Prostate gland (tissue), 2 donors: ENCODE results near the gene FOXP1. TPM values are rescaled to one million over a fixed set of nuclear protein-coding genes. Genes with fewer than 3 reads are reported as not detected.

ENCODE experiments used
- DNase-seq: peaks from one replicate; pipeline ENCODE4 v3.0.0-alpha.2; 2019; ENCODE audit warnings: low spot score
- H3K27ac ChIP-seq, 2 donors: fragments of 200-600 bp; sonication (generic); 2 replicates each; pipeline ENCODE4 v1.5.1; 2017 to 2019
- H3K27me3 ChIP-seq: fragments of 200-600 bp; sonication (generic); replicated peaks from 2 replicates; pipeline ENCODE4 v1.5.1; 2019; ENCODE audit not compliant: insufficient read depth
- H3K36me3 ChIP-seq, 2 donors: fragments of 200-600 bp; sonication (generic); 1 replicate in 1 of 2; 2 replicates in 1 of 2; pipeline versions ENCODE4 v1.5.1 to v1.8.1; 2017 to 2019
- H3K4me1 ChIP-seq: fragments of 200-600 bp; sonication (generic); replicated peaks from 2 replicates; pipeline ENCODE4 v1.5.1; 2019
- H3K4me3 ChIP-seq, 2 donors: fragments of 200-600 bp; sonication (generic); 2 replicates each; pipeline ENCODE4 v1.5.1; 2017 to 2019
- H3K9me3 ChIP-seq: fragments of 200-600 bp; sonication (generic); 2 replicates; pipeline ENCODE4 v1.5.1; 2017
- CTCF ChIP-seq, 4 experiments: fragments of 200-600 bp in 2 of 4; fragments of 450-650 bp in 2 of 4; sonication (generic) in 2 of 4; IDR thresholded peaks; 1 replicate in 3 of 4; 2 replicates in 1 of 4; pipeline ENCODE4 v1.5.1; 2016 to 2019; ENCODE audit warnings: antibody characterized with exemption in 4 of 4, mild to moderate bottlenecking in 2 of 4, moderate library complexity in 2 of 4
- POLR2A ChIP-seq: fragments of 450-650 bp; IDR thresholded peaks from one replicate; pipeline ENCODE4 v1.6.1; 2016; ENCODE audit warnings: antibody characterized with exemption, mild to moderate bottlenecking
- POLR2AphosphoS5 ChIP-seq: sonication (generic); formaldehyde crosslinking; IDR thresholded peaks from one replicate; pipeline ENCODE4 v1.6.1; 2017; ENCODE audit warnings: antibody characterized with exemption
- WGBS: methylation state at CpG from one replicate; pipeline ENCODE4 v1.1.5; 2018; 5-methylcytosine and 5-hydroxymethylcytosine counted together
- intact Hi-C: fragments of 100-400 bp; cut with DNase I; formaldehyde crosslinking; loops from one replicate; pipeline ENCODE4 v1.14.2; 2022
- total RNA-seq, 2 donors: library from RNA; depleted of rRNA; stranded (reverse); fragments of >200 nt; gene quantifications; one replicate each; pipeline ENCODE4 v1.1.0, GENCODE V29; 2016

Gene FOXP1
- total RNA-seq, 2 donors from 2014 or later, result 133 to 156 TPM

GRCh38 chr3:71172189-71172588 is 411.3 kb downstream of the FOXP1 start:
- Histone ChIP-seq H3K27ac (no peak overlapping the region), H3K4me1 (no peaks in the 10 kb centered on the region), H3K9me3 (no peaks in the 10 kb centered on the region), H3K27me3 (no peaks in the 10 kb centered on the region), H3K36me3 (no peaks in the 10 kb centered on the region), H3K4me3 (no peak overlapping the region)
- WGBS, result 94% methylated on average over 3 of the region's 3 CpGs
- intact Hi-C loops, result no loop called here
- TF ChIP-seq POLR2A (no peak), POLR2AphosphoS5 (no peak), CTCF (IDR thresholded peaks at IDR 0.05) (no peak)
- no peak for DNase-seq

DNA sequence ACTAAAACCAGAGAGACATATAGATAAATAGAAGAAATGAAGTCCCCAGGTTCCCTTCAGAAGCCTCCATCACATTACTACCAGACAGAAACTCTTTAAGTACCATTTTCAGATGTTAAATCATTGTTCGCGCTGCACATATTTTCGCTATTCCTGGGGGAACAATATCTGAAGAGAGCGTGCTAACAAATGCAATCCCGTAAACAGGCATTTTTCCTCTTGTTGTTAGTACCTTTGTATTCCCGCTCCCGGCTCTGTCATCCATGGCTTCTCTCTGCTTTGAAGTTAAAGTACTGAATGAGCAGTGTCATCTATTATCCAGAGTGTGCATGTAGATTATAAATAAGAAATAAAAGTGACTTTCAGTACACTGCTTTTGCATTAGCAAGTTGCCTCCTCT is 412.3 kb downstream of the FOXP1 start:
- Histone ChIP-seq H3K4me1 (no peaks in the 10 kb centered on the region), H3K36me3 (no peaks in the 10 kb centered on the region), H3K27ac (no peak overlapping the region), H3K4me3 (no peak overlapping the region), H3K27me3 (no peaks in the 10 kb centered on the region), H3K9me3 (no peaks in the 10 kb centered on the region)
- DNase-seq, result no peak
- intact Hi-C loops, result no loop called here
- TF ChIP-seq POLR2AphosphoS5 (no peak), CTCF (IDR thresholded peaks at IDR 0.05) (no peak), POLR2A (no peak)
- WGBS, result 94% methylated on average over 7 of the region's 7 CpGs

DNA sequence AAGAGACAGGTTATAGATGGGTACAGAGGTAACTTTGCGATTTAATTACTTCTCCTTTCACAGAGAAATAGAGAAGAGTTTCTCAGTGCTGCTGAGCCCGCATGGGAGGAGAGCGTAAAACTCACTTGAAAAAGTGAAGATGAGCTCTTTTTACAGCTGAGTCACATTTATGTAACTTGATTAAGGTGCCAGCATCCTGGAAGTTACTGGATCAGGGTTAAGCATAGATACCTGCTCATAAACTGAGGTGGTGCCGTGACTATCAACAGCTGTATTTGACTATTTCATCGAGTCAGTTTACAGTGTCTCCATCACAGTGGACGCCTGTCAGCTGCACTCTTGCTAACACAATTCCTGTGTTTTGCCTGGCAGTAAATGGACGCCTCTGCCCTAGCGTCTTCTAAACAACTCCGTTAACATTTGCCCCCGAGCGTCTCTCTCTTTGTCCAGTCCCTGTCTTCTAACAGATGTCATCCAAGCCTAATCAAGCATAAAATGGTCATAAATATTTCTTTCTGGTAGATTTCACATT is 414.6 kb downstream of the FOXP1 start:
- H3K27me3 ChIP-seq, result no peaks in the 10 kb centered on the region
- no peaks in the 10 kb centered on the region for H3K36me3 ChIP-seq
- no peaks in the 10 kb centered on the region for H3K4me1 ChIP-seq
- TF ChIP-seq POLR2A (no peak), CTCF (IDR thresholded peaks at IDR 0.05) (no peak), POLR2AphosphoS5 (no peak)
- no peaks in the 10 kb centered on the region for H3K9me3 ChIP-seq
- intact Hi-C loops, result no loop called here
- DNase-seq, result no peak
- no peak overlapping the region for H3K27ac ChIP-seq
- no peak overlapping the region for H3K4me3 ChIP-seq
- 44% methylated on average over 11 of the region's 11 CpGs for WGBS

GRCh38 chr3:71168121-71168721 is 415.3 kb downstream of the FOXP1 start:
- Histone ChIP-seq H3K36me3 (no peaks in the 10 kb centered on the region), H3K4me1 (no peaks in the 10 kb centered on the region), H3K27ac (no peak overlapping the region), H3K27me3 (no peaks in the 10 kb centered on the region), H3K4me3 (no peak overlapping the region), H3K9me3 (no peaks in the 10 kb centered on the region)
- intact Hi-C loops, result no loop called here
- DNase-seq, result no peak
- 86% methylated on average over 6 of the region's 6 CpGs for WGBS
- no peak for TF ChIP-seq CTCF (IDR thresholded peaks at IDR 0.05)
- TF ChIP-seq POLR2A, result no peak
- TF ChIP-seq POLR2AphosphoS5, result no peak
